ENCODE measurements around the gene SNPH.

The SNPH gene

DNA sequence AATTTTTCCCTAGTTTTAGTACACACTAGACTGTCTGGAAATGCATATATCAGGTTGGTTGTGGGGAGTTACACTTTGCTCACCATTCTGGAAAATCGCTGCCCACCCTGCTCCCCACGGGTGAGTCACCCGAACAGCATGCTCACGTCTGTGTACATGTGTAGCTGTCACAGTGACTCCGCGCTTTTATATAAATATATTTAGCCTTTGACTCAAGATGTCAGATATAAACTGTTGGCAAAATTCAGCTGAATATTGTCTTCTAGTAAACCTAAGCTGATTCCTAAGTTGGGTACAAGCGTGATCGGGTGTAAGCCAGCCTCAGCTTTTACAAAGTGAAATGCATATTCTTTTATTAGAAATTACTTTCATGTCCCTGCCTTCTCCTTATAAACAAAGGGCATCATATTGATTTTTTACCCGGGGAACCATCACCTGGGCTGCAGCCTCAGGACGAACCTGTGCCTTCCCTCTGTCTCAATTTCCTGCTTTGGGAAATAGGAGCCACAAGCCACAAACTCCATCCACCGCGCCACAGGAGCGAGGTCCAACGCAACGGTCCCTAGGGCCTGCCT, 58.6 kb downstream of the SNPH start:
- peak; percentile 92 for DNase-seq (ENCODE audit: low read depth)

DNA sequence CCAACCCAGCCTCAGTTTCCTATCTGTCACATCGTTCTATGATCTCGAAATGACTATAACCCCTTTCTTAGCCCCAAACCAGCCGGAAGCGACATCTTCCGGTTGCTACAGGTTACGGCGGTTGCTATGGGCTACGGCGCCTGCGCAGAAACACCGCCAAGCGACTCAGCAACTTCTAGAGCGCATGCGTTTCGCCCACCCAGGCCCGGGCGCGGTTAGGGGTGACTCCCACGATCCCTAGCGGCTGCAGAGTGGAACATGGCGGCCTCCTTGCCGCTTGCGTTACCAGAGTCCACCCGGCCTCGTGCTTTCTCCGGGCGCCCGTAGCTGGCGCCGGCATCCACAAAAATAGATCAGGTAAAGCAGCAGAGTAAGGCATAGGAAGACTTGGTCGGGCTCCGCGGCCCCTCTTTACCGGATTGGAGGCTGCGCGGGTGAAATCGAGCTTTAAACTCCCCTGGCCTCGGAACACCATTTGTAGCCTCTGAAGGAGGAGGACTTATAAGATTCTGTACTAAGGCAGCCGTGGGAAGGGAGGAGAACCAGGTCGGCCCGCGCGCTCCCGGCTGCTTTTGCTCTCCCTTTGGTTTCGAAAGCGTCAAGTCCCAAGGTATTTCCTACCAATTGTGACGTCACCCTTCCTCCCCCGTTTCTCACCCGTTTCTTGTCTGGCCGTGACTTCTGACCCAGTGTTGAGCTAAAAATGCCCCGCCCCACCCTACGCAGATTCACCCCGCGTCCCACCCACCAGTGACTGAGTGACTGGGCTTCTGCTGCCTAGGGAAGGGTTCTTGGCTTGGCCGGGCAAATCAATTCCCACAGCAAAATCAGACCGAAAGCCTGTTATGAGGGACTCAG, 59.3 kb downstream of the SNPH start:
- peak; percentile 96 for DNase-seq (ENCODE audit: low read depth)

DNA sequence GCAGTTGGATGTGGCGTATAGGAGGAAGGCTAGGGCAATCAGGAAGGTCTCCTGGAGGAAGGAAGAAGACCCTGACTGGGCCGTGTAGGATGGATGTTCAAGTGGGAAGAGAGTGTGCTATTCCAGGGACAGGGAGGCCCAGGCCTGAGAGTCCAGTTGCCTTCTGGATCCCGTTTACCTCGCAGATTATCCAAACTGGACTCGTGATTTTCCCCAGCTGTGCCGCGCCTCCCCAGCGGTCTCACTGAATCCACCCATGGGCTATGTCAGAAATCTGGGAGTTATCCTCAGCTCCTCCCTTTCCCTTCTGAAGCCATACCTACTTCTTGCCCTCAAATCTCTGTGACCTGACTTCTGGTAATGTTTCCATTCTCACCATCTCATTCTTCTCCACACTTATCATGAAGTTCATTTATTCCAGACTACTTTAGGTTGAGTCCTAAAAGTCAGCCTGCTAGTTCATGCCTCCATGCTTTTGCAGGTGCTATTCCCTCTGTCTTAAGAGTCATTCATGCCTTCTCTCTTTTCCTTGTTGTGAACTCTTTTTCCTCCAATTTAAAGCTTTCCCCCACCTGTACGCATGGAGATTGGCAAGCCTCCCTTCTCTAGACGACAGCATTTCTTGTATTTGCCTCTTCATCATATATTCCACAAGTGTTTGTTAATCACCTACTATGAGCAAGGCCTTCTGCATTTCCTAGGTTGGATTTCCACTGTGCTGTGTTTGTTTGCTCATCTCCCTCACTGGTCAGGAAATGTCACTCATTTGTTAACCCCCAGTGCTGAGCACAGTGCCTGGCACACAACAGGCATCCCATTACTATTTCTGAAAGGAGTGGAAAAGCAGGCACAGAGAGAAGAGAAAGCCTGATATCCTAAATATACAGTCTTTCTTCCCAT, 60.2 kb downstream of the SNPH start:
- DNase-seq (ENCODE audit: low read depth) = peak; percentile 44

- DNase-seq (ENCODE audit: low read depth) = peak; percentile 54
Measured at GRCh38 chr20:1327241-1327653, 61.2 kb downstream of the SNPH start.

DNA sequence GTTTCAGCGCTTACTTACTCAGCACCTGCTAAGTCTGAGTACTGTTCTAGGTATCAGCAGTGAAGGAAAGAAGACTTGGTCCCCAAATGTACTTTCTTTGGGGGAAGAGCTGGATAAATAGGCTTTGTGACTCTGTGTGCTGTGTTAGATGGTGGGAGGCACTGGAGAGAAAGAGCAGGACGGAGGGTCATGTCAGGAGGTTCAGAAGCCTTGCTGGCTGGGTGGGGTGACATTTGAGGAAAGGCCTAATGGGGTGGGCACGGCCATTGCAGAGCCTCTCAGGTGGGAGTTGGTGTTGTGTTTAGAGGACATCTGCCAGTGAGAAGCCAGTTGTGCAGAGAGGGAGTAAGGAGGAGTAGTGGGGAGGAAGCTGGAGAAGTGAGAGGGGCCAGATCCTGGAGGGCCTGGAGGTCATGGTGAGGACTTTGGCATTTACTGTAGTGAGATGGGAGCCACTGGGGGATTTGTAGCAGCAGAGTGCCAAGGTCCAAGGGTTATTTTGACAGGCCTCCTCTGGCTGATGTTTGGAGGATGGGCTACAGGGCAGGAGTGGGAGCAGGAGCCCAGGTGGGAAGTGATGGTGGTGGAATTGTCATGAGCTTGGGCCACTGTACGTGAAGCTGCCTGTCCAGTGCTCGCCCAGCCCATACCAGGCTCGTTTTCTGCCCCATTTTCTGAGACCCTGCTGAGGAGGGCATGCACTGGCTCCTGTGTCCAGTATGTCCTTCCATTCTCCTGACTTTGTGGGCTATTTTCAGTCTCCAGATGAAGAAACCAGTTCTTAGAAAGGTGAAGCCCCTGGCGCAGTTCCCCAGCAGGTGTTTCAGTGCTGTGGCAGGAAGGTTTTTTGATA, 62.0 kb downstream of the SNPH start:
- DNase-seq (ENCODE audit: low read depth) = no peak

GRCh38 chr20:1328680-1329330, 62.7 kb downstream of the SNPH start, which contains the start of gene SDCBP2:
Gene SDCBP2 (minus strand): TSS chr20:1329139. CDS start chr20:1320416, 8,723 bp downstream.
- no peak for DNase-seq (ENCODE audit: low read depth)

DNA sequence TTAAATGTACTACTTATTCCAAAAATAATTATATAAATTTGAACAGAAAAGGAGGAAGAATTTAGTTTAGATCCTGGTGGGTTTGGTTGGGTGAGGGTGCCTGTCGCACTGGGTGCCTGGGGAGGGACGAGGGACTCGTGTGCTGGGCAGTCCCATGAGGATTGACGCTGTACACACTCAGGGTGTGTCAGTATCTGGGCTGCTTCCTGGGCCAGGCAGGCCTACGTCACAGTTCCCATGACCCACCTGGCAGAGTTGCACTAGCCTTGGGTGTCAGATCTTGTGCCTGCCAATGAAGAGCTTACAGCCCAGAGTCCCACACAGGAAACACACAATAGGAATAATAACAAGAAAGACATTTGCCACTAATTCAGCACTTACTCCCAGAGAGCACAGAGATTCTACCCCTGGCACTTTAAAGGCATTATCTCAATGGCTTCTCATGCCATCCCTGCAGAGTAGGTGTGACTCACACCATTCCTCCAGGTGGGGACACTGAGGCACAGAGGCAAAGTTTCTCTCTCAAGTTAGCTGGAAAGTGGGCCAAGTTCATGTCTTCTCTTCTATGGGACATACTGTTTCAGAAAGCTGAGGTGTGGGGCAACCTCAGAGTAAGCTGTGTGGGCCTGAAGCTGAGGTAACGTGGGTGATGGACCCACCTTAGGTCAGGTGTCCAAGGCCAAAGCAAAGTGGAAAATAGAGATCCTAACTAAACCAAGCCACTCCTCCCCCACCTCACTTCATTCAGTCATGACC, 64.2 kb downstream of the SNPH start:
- DNase-seq (ENCODE audit: low read depth) = no peak

DNA sequence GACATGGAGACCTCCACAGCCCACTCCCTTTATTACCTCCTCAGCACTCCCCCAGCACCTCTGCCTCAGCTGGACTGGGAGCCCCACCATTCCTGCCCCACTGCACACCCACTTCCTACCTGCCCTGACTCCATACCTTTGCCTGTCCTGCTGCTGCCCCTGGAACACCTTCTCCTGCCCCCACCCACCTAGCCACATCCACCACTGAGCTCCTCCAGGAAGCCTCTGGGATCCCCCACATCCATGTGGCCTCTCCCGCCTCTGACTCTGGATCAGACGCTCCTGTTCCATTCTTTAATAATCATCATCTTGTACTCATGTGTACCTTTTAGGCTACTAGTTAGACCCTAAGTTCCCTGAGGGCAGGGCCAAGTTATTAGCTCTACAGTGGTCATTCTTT, 65.0 kb downstream of the SNPH start:
- DNase-seq (ENCODE audit: low read depth) = no peak

DNA sequence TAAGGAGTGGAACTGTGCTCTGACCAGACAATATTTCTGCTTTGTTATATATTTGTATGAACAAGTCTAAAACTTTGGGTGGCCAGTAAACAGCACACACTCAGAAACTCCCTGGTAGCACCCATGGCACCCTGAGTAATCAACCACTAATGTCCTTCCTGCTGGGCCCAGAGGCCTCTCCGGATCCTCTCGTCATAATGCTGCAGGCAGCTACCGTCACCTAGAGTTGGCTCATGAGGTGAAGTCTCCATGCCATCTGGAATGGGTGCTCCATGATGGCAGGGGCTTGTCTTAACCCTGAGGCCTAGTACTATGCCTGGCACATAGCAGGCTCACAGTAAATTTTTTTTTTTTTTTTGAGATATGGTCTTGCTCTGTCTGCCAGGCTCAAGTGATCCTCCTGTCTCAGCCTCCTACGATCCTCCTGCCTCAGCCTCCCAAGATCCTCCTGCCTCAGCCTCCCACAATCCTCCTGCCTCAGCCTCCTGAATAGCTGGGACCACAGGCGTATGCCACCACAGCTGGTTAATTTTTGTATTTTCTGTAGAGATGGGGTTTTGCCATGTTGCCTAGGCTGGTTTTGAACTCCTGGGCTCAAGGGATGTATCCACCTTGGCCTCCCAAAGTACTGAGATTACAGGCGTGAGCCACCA, 65.8 kb downstream of the SNPH start:
- DNase-seq (ENCODE audit: low read depth) = peak; percentile 76

DNA sequence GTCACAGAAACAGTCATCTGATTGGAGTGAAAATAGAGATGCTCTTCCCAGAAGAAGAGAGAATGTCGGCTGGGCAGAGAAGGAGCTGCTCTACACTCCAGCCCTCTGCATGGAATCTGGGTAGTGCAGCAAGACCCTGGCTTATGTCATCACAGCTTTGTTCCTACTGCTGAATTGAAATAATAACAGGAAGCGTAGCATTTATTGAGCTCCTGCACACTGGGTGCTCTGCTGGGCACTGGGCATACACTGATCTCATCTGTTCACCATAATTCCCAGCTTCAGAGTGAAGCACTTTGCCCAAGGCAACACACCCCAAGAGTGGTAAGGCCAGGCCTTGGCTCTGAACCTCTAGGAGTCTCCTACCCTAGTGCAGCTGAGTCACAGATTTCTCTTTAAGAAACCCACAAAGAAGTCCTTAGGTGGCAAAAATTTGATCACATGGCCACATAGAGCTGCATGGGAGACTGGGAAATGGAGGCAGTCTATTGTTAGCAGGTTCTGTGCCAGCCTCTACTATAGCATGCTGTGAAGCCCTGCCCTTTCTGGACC, 66.7 kb downstream of the SNPH start:
- peak; percentile 29 for DNase-seq (ENCODE audit: low read depth)

- no peak for DNase-seq (ENCODE audit: low read depth)
Measured at GRCh38 chr20:1333462-1334369, 67.6 kb downstream of the SNPH start.

- no peak for DNase-seq (ENCODE audit: low read depth)
Measured at GRCh38 chr20:1334370-1334731, 68.3 kb downstream of the SNPH start.

GRCh38 chr20:1334761-1335160, 68.7 kb downstream of the SNPH start:
- no peak for DNase-seq (ENCODE audit: low read depth)

GRCh38 chr20:1335961-1336698, 70.0 kb downstream of the SNPH start:
- no peak for DNase-seq (ENCODE audit: low read depth)

DNA sequence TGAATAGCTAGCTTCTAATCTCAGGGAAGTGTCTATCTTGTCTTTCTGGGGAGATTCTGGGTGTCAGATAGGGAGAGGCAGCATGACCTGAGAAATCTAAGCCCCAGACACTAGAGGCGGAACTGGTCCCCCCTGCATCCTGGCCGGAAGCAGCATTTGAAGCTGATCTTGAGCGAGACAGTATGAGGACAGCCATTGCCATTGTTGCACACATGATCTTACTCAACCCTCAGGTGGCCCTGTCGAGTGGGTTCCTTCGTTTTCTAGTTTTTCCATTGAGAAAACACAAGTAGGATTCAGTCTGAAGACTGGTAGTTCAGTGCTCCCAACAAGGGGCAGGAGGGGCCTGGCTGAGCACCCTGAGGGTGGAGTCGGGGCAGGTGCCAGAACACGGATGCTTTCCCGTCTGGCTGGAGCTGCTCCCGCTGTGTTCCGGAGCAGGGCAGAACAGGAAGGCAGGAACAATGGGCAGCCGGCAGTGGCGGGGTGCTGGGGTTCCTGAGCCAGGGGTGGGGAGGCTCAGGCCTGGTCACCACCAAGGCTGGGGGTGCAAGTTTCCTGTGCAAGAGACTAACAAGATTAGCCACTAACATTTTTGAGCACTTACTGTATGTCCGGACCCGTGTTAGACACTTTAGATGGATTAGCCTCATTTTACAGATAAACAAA, 70.7 kb downstream of the SNPH start:
- no peak for DNase-seq (ENCODE audit: low read depth)

- no peak for DNase-seq (ENCODE audit: low read depth)
Measured at GRCh38 chr20:1337441-1337840, 71.3 kb downstream of the SNPH start.

- no peak for DNase-seq (ENCODE audit: low read depth)
Measured at GRCh38 chr20:1338096-1338495, 72.0 kb downstream of the SNPH start.
